Body of pancreas (tissue), 4 donors: ENCODE measurements around the gene ADRB1. TPM values are rescaled to one million over a fixed set of nuclear protein-coding genes. Genes with fewer than 3 reads are reported as not detected.

Experiments
- ATAC-seq: fragments of 150-250 bp; one replicate; pipeline ENCODE4 v1.9.1; 2016
- DNase-seq, 4 donors: peaks; one replicate each; pipeline ENCODE4 v3.0.0-alpha.2; 2019
- H3K27ac ChIP-seq, 4 donors: fragments of 200-600 bp; sonication (generic); 1 replicate in 3 of 4; 2 replicates in 1 of 4; pipeline versions ENCODE4 v1.5.1 to v1.6.1; 2016 to 2019; ENCODE audit warnings: mild to moderate bottlenecking in 1 of 4, mixed read lengths in 1 of 4, moderate library complexity in 1 of 4
- H3K27me3 ChIP-seq, 2 donors: fragments of 200-600 bp; sonication (generic); one replicate each; pipeline ENCODE4 v1.6.0; 2016; ENCODE audit warnings: mild to moderate bottlenecking in 1 of 2
- H3K36me3 ChIP-seq, 2 donors: fragments of 200-600 bp; sonication (generic); replicated peaks in 1 of 2; 2 replicates each; pipeline ENCODE4 v1.5.1; 2016; ENCODE audit warnings: low read depth in 2 of 2; ENCODE audit not compliant: insufficient read depth in 1 of 2
- H3K4me1 ChIP-seq: fragments of 200-600 bp; sonication (generic); one replicate; pipeline ENCODE4 v1.6.0; 2016
- H3K4me3 ChIP-seq, 2 donors: fragments of 200-600 bp; sonication (generic); 1 replicate in 1 of 2; 2 replicates in 1 of 2; pipeline ENCODE4 v1.5.1; 2016 to 2019
- H3K9me3 ChIP-seq, 3 donors: fragments of 200-600 bp; sonication (generic); 1 replicate in 2 of 3; 2 replicates in 1 of 3; pipeline ENCODE4 v1.5.1; 2016
- CTCF ChIP-seq, 7 experiments: fragments of 450-650 bp in 4 of 7; fragments of 200-600 bp in 3 of 7; sonication (generic) in 3 of 7; IDR thresholded peaks; one replicate each; pipeline ENCODE4 v1.5.1; 2016 to 2019; ENCODE audit warnings: antibody characterized with exemption in 7 of 7
- POLR2A ChIP-seq, 3 donors: fragments of 450-650 bp; IDR thresholded peaks; one replicate each; pipeline ENCODE4 v1.6.1; 2016; ENCODE audit warnings: antibody characterized with exemption in 3 of 3, mild to moderate bottlenecking in 2 of 3
- WGBS, 2 donors: methylation state at CpG; one replicate each; pipeline ENCODE4 v1.1.5; 2017; 5-methylcytosine and 5-hydroxymethylcytosine counted together
- intact Hi-C: fragments of 100-400 bp; cut with DNase I; formaldehyde crosslinking; loops from one replicate; pipeline ENCODE4 v1.15.1; 2023
- total RNA-seq, 2 donors: library from RNA; depleted of rRNA; stranded (reverse); fragments of >200 nt; gene quantifications; one replicate each; pipeline ENCODE4 v1.1.0, GENCODE V29; 2016

The ADRB1 gene
- total RNA-seq: 1 to 10 TPM; 1.0 to 8.6 TPM

- DNase-seq (peak; percentile 80 to 91 (median 89)), ATAC-seq (peak; percentile 91)
- H3K4me3 ChIP-seq: peak within 1 kb of the TSS; percentile 74 to 85
- H3K9me3 ChIP-seq: no peaks in the 10 kb centered on the region
- intact Hi-C loops: no loop called here
- peaks cover 23% of the 10 kb centered on the region for H3K4me1 ChIP-seq
- peak within 1 kb of the TSS in 3 of 4 donors; percentile 63 to 84 (median 67) for H3K27ac ChIP-seq
- TF ChIP-seq CTCF (IDR thresholded peaks at IDR 0.05) (no peak), POLR2A (IDR thresholded peaks at IDR 0.05) (peak; percentile 6 to 67 (median 48))
- H3K36me3 ChIP-seq: no peaks in the 10 kb centered on the region
- H3K27me3 ChIP-seq: peaks cover 0 to 4% of the 10 kb centered on the region in 2 donors
- 0 to 3% methylated on average over 31 to 41 of the region's 90 CpGs for WGBS, 2 donors
Measured at GRCh38 chr10:114043532-114044246, at the start of gene ADRB1. ADRB1 (plus strand) TSS chr10:114043866; CDS start chr10:114044133, 267 bp downstream.

- Histone ChIP-seq H3K4me1 (peaks cover 12% of the 10 kb centered on the region), H3K27me3 (no peaks in the 10 kb centered on the region), H3K36me3 (no peaks in the 10 kb centered on the region), H3K9me3 (no peaks in the 10 kb centered on the region), H3K27ac (no peak overlapping the region), H3K4me3 (no peak overlapping the region)
- intact Hi-C loops: no loop called here
- WGBS, 2 donors: 69 to 81% methylated on average over 2 of the region's 2 CpGs
- no peak for DNase-seq
- ATAC-seq: no peak
- no peak for TF ChIP-seq CTCF (IDR thresholded peaks at IDR 0.05)
- TF ChIP-seq POLR2A (IDR thresholded peaks at IDR 0.05): no peak
Measured at GRCh38 chr10:113995201-113995600, 48.5 kb upstream of the ADRB1 start.

- TF ChIP-seq POLR2A (IDR thresholded peaks at IDR 0.05): no peak
- TF ChIP-seq CTCF (IDR thresholded peaks at IDR 0.05): no peak
- peaks cover 12% of the 10 kb centered on the region for H3K4me1 ChIP-seq
- intact Hi-C loops: no loop called here
- H3K27me3 ChIP-seq: no peaks in the 10 kb centered on the region
- H3K27ac ChIP-seq: no peak overlapping the region
- 20 to 38% methylated on average over 8 of the region's 8 CpGs for WGBS, 2 donors
- H3K4me3 ChIP-seq: no peak overlapping the region
- ATAC-seq (peak; percentile 73), DNase-seq (peak; percentile 68 to 85 (median 79))
- H3K9me3 ChIP-seq: no peaks in the 10 kb centered on the region
- H3K36me3 ChIP-seq: no peaks in the 10 kb centered on the region
Measured at GRCh38 chr10:113997428-113997827, 46.2 kb upstream of the ADRB1 start.

- no peak for DNase-seq
- H3K4me1 ChIP-seq: peaks cover 12% of the 10 kb centered on the region
- no peaks in the 10 kb centered on the region for H3K36me3 ChIP-seq
- H3K4me3 ChIP-seq: no peak overlapping the region
- H3K9me3 ChIP-seq: no peaks in the 10 kb centered on the region
- TF ChIP-seq CTCF (IDR thresholded peaks at IDR 0.05) (no peak), POLR2A (IDR thresholded peaks at IDR 0.05) (no peak)
- no peak overlapping the region for H3K27ac ChIP-seq
- H3K27me3 ChIP-seq: no peaks in the 10 kb centered on the region
- intact Hi-C loops: no loop called here
- WGBS, 2 donors: 73 to 78% methylated on average over 5 of the region's 5 CpGs
- ATAC-seq: no peak
Measured at GRCh38 chr10:113999531-113999930, 44.1 kb upstream of the ADRB1 start.
